NB4 (cell line): ENCODE measurements around the gene MED26.
"Not testable (repeated sequence)": the region's sequence is repeated elsewhere in the genome, so short reads cannot be mapped to it uniquely, and the experiment has no call there.

ENCODE experiments used
- DNase-seq: peaks from one replicate; pipeline ENCODE4 v3.0.0; 2010; ENCODE audit warnings: low read depth
- H3K4me3 ChIP-seq: one replicate; pipeline ENCODE4 v1.5.1; 2011; ENCODE audit warnings: mild to moderate bottlenecking, low read depth, low read length, moderate library complexity
- CTCF ChIP-seq: IDR thresholded peaks from one replicate; pipeline ENCODE4 v1.5.1; 2012; ENCODE audit warnings: low read depth, low read length
- MAX ChIP-seq: IDR thresholded peaks from 2 replicates; pipeline ENCODE4 v1.6.1; 2011; ENCODE audit warnings: low read depth, low read length
- MYC ChIP-seq: IDR thresholded peaks from 2 replicates; pipeline ENCODE4 v1.6.1; 2011; ENCODE audit warnings: low read depth, low read length
- POLR2A ChIP-seq: IDR thresholded peaks from 2 replicates; pipeline ENCODE4 v1.6.1; 2011; ENCODE audit warnings: mild to moderate bottlenecking; ENCODE audit not compliant: insufficient read length; ENCODE audit errors: extremely low read depth

The MED26 gene

GRCh38 chr19:16566161-16566560, 61.8 kb downstream of the MED26 start:
- H3K4me3 ChIP-seq, result no peak overlapping the region
- TF ChIP-seq CTCF (no peak), MYC (no peak), POLR2A (no peak), MAX (no peak)
- no peak for DNase-seq

GRCh38 chr19:16564842-16565241, 63.2 kb downstream of the MED26 start:
- TF ChIP-seq MAX, result no peak
- no peak for TF ChIP-seq POLR2A
- no peak for TF ChIP-seq CTCF
- no peak for TF ChIP-seq MYC
- no peak overlapping the region for H3K4me3 ChIP-seq
- DNase-seq, result no peak

GRCh38 chr19:16562608-16563025, 65.4 kb downstream of the MED26 start:
- TF ChIP-seq CTCF (no peak), MAX (no peak), POLR2A (no peak), MYC (no peak)
- no peak overlapping the region for H3K4me3 ChIP-seq
- no peak for DNase-seq

GRCh38 chr19:16561382-16561781, 66.6 kb downstream of the MED26 start:
- no peak overlapping the region for H3K4me3 ChIP-seq
- no peak for TF ChIP-seq CTCF
- TF ChIP-seq MYC, result no peak
- no peak for TF ChIP-seq POLR2A
- TF ChIP-seq MAX, result no peak
- DNase-seq, result no peak

GRCh38 chr19:16559780-16560276, 68.2 kb downstream of the MED26 start:
- DNase-seq, result no peak
- no peak for TF ChIP-seq MAX
- H3K4me3 ChIP-seq, result no peak overlapping the region

GRCh38 chr19:16554776-16555175, 73.2 kb downstream of the MED26 start:
- no peak for TF ChIP-seq POLR2A
- TF ChIP-seq CTCF, result no peak
- no peak for TF ChIP-seq MAX
- no peak for TF ChIP-seq MYC
- H3K4me3 ChIP-seq, result no peak overlapping the region
- DNase-seq, result no peak

GRCh38 chr19:16551902-16552301, 76.1 kb downstream of the MED26 start:
- H3K4me3 ChIP-seq, DNase-seq: not testable (repeated sequence)
